DOHH2 (cell line): ENCODE data around the gene LRRC27.

ENCODE experiments used
- H3F3A ChIP-seq: fragments of 200-600 bp; sonication (generic), shearing (Covaris generic); 2 replicates; pipeline ENCODE4 v1.6.0; 2016; ENCODE audit warnings: antibody characterized with exemption, mild to moderate bottlenecking; ENCODE audit not compliant: control insufficient read depth, insufficient read depth
- H3K27ac ChIP-seq: fragments of 200-600 bp; sonication (generic); 2 replicates; pipeline ENCODE4 v1.5.1; 2014; ENCODE audit warnings: low read depth, mild to moderate bottlenecking, low read length, moderate library complexity
- H3K27me3 ChIP-seq: fragments of 200-600 bp; sonication (generic); 2 replicates; pipeline ENCODE4 v1.6.1; 2014; ENCODE audit warnings: mild to moderate bottlenecking, low read length, mixed read lengths; ENCODE audit not compliant: control insufficient read depth
- H3K36me3 ChIP-seq: fragments of 200-600 bp; sonication (generic); 2 replicates; pipeline ENCODE4 v1.6.1; 2014; ENCODE audit warnings: mild to moderate bottlenecking, low read length, moderate library complexity, mixed read lengths; ENCODE audit not compliant: control insufficient read depth
- H3K4me1 ChIP-seq: fragments of 200-600 bp; sonication (generic); 2 replicates; pipeline ENCODE4 v1.6.1; 2014; ENCODE audit warnings: mild to moderate bottlenecking, low read length, mixed read lengths; ENCODE audit not compliant: control insufficient read depth
- H3K4me2 ChIP-seq: fragments of 200-600 bp; sonication (generic); 2 replicates; pipeline ENCODE4 v1.6.0; 2014; ENCODE audit warnings: mild to moderate bottlenecking, low read length, moderate library complexity
- H3K4me3 ChIP-seq: fragments of 200-600 bp; sonication (generic); 2 replicates; pipeline ENCODE4 v1.5.1; 2014; ENCODE audit warnings: mild to moderate bottlenecking, low read length, mixed read lengths
- H3K79me2 ChIP-seq: fragments of 200-600 bp; sonication (generic); 2 replicates; pipeline ENCODE4 v1.6.1; 2014; ENCODE audit warnings: mild to moderate bottlenecking, low read length, mixed read lengths; ENCODE audit not compliant: control insufficient read depth
- H3K9me2 ChIP-seq: fragments of 200-600 bp; sonication (generic); replicated peaks from 2 replicates; pipeline ENCODE4 v1.6.1; 2014; ENCODE audit warnings: mild to moderate bottlenecking, low read length, mixed read lengths; ENCODE audit not compliant: control insufficient read depth
- H3K9me3 ChIP-seq: fragments of 200-600 bp; sonication (generic); 2 replicates; pipeline ENCODE4 v1.6.1; 2014; ENCODE audit warnings: antibody characterized with exemption, low read length, mixed read lengths; ENCODE audit not compliant: control insufficient read depth, insufficient read depth
- H4K20me1 ChIP-seq: fragments of 200-600 bp; sonication (generic); 2 replicates; pipeline ENCODE4 v1.6.0; 2014; ENCODE audit warnings: low read depth, mild to moderate bottlenecking, antibody characterized with exemption, low read length, moderate library complexity; ENCODE audit not compliant: control insufficient read depth, insufficient read depth
- EZH2phosphoT487 ChIP-seq: fragments of 200-600 bp; sonication (generic); IDR thresholded peaks from 2 replicates; pipeline ENCODE4 v1.6.1; 2017; ENCODE audit warnings: borderline replicate concordance, mild to moderate bottlenecking, antibody characterized with exemption, low read length, moderate library complexity, mixed read lengths
- TF ChIP-seq, protein P1 (sequence below): fragments of 200-600 bp; sonication (generic); IDR thresholded peaks from one replicate; pipeline ENCODE4 v1.5.1; 2014; ENCODE audit warnings: antibody characterized with exemption, mild to moderate bottlenecking, low read depth, low read length; ENCODE audit not compliant: poor library complexity, severe bottlenecking

Gene LRRC27

DNA sequence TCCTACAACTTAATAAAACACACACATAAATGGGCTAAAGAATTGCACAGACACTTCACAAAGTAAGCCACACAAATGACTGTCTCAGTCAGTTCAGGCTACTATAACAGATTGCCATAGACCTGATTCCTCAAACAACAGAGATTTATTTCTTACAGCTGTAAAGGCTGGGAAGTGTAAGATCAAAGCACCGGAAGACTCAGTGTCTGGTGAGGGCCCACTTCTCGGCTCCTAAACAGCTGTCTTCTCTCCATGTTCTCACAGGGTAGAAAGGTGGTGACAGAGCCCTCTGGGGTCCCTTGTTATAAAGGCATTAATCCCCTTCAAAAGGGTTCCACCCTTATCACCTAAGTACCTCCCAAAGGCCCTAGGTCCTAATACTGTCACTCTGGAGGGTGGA is 42.6 kb upstream of the LRRC27 start:
- H3F3A ChIP-seq: no peaks in the 10 kb centered on the region
- H4K20me1 ChIP-seq: no peaks in the 10 kb centered on the region
- no peak for TF ChIP-seq EZH2phosphoT487
- TF ChIP-seq, protein P1, sequence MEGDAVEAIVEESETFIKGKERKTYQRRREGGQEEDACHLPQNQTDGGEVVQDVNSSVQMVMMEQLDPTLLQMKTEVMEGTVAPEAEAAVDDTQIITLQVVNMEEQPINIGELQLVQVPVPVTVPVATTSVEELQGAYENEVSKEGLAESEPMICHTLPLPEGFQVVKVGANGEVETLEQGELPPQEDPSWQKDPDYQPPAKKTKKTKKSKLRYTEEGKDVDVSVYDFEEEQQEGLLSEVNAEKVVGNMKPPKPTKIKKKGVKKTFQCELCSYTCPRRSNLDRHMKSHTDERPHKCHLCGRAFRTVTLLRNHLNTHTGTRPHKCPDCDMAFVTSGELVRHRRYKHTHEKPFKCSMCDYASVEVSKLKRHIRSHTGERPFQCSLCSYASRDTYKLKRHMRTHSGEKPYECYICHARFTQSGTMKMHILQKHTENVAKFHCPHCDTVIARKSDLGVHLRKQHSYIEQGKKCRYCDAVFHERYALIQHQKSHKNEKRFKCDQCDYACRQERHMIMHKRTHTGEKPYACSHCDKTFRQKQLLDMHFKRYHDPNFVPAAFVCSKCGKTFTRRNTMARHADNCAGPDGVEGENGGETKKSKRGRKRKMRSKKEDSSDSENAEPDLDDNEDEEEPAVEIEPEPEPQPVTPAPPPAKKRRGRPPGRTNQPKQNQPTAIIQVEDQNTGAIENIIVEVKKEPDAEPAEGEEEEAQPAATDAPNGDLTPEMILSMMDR: no peak
- no peaks in the 10 kb centered on the region for H3K79me2 ChIP-seq
- no peaks in the 10 kb centered on the region for H3K4me1 ChIP-seq
- H3K9me3 ChIP-seq: no peaks in the 10 kb centered on the region
- H3K9me2 ChIP-seq: no peaks in the 10 kb centered on the region
- H3K27me3 ChIP-seq: no peaks in the 10 kb centered on the region
- H3K27ac ChIP-seq: no peak overlapping the region
- no peak overlapping the region for H3K4me3 ChIP-seq
- no peaks in the 10 kb centered on the region for H3K36me3 ChIP-seq
- H3K4me2 ChIP-seq: no peak overlapping the region

DNA sequence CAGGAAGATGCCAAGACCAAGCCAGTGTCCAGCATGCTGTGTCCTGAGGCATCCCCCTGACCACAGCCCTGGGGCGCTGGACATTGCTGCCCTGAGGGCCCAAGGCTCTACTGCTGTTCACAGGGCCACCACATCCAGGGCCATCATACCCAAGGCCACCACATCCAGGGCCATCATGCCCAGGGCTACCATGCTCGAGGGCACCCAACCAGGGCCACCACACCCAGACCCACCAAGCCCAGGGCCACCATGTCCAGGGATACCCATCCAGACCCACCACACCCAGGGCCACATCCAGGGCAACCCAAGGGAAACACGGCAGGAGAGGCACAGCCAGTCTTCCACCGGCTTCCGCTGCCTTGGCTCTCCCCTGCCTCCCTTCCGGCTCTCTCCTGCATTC is 41.4 kb upstream of the LRRC27 start:
- Histone ChIP-seq H3F3A (no peaks in the 10 kb centered on the region), H3K4me3 (no peak overlapping the region), H4K20me1 (no peaks in the 10 kb centered on the region), H3K4me1 (no peaks in the 10 kb centered on the region), H3K36me3 (no peaks in the 10 kb centered on the region), H3K4me2 (no peak overlapping the region), H3K9me3 (no peaks in the 10 kb centered on the region), H3K27ac (no peak overlapping the region), H3K27me3 (no peaks in the 10 kb centered on the region), H3K9me2 (no peaks in the 10 kb centered on the region), H3K79me2 (no peaks in the 10 kb centered on the region)
- no peak for TF ChIP-seq EZH2phosphoT487
- TF ChIP-seq, protein P1: no peak

DNA sequence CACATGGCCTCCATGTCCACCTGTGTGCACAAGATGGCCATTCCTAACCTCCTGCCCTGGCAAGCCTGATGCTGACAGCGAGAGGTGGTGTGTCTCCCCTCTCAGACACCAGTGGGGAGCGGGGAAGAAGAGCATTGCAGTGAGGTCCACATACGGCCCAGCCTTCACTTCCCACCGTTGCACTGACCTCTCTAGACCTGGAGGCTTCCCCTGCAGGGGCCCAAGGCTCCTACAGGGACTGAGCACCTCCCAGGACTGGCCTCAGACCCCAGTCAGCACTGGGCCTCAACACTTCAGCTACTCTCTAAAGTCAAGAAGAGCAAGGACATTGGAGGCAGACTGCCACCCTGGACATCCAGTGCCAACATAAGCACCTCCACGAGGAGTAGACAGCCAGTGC is 40.2 kb upstream of the LRRC27 start:
- H3K36me3 ChIP-seq: no peaks in the 10 kb centered on the region
- no peaks in the 10 kb centered on the region for H4K20me1 ChIP-seq
- no peaks in the 10 kb centered on the region for H3K79me2 ChIP-seq
- no peak overlapping the region for H3K27ac ChIP-seq
- TF ChIP-seq, protein P1: no peak
- TF ChIP-seq EZH2phosphoT487: no peak
- H3K4me2 ChIP-seq: no peak overlapping the region
- H3K4me1 ChIP-seq: no peaks in the 10 kb centered on the region
- no peaks in the 10 kb centered on the region for H3K27me3 ChIP-seq
- no peaks in the 10 kb centered on the region for H3K9me3 ChIP-seq
- H3K9me2 ChIP-seq: no peaks in the 10 kb centered on the region
- H3K4me3 ChIP-seq: no peak overlapping the region
- no peaks in the 10 kb centered on the region for H3F3A ChIP-seq
